GM18873 (cell line): ENCODE measurements around the gene SLC24A4.

Source experiments
- ATAC-seq: cut with Tn5 transposase; IDR thresholded peaks from one replicate; pipeline ENCODE4 v1.9.1; 2021; ENCODE audit warnings: mild to moderate bottlenecking, moderate library complexity, moderate number of reproducible peaks; ENCODE audit not compliant: unreplicated experiment, low FRiP score

The SLC24A4 gene

GRCh38 chr14:92513966-92514843 lies 191.2 kb downstream of the SLC24A4 start:
- no peak for ATAC-seq

DNA sequence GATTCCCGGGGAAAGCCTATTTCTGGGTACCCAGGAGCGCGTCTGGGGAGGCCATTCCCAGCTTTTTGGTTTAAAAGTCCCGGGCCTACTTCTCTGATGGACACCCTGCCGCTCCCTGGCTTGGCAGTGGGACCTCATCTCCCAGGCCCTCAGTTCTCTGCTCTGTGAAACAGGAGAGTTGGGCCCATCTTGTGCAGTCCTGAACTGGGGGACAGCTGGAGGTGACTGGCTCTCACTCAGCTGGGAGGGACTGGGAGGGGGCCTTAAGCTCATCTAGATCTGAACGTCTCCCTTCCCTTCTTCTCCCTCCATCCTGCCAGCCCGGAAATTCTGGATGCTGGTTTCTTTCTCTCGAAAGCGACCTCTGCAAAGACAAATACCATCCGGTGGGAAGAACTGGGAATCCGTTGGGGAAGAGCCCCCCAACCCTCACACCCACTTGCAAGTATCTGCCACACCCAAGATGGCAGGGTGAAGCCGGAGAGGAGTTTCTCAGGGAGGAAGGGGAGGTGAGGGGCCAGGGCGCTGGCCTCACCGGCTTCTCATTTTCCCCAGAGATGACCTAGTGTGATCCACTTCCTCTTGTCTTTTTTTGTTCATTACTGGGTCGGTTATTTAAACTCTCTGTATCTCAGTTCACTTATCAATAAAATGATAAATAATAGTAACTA lies 192.0 kb downstream of the SLC24A4 start:
- ATAC-seq, result no peak

GRCh38 chr14:92515546-92516343 lies 192.8 kb downstream of the SLC24A4 start:
- no peak for ATAC-seq

- ATAC-seq, result no peak
These were observed 193.5 kb downstream of the SLC24A4 start for GRCh38 chr14:92516344-92516965.

GRCh38 chr14:92516966-92517506 lies 194.1 kb downstream of the SLC24A4 start:
- no peak for ATAC-seq

GRCh38 chr14:92517761-92518160 lies 194.8 kb downstream of the SLC24A4 start:
- no peak for ATAC-seq

- ATAC-seq, result no peak
These were observed 196.5 kb downstream of the SLC24A4 start for GRCh38 chr14:92519246-92520101.

- no peak for ATAC-seq
These were observed 197.4 kb downstream of the SLC24A4 start for GRCh38 chr14:92520102-92521057.

GRCh38 chr14:92521058-92521415 lies 198.1 kb downstream of the SLC24A4 start:
- no peak for ATAC-seq

DNA sequence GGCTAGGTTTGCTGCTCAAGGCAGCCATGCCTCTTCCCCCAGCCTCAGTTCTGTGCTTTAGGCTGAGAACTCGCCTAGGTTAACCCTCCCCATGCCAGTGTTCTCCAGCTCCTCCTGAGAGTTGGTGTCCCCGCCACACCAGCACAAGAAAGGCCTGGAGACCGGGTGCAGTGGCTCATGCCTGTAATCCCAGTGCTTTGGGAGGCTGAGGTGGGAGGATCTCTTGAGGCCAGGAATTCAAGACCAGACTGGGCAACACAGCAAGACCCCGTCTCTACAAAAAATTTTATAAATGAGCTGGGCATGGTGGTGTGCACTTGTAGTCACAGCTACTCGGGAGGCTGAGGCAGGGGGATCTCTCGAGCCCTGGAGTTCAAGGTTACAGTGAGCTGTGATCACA lies 200.8 kb downstream of the SLC24A4 start:
- no peak for ATAC-seq

- no peak for ATAC-seq
These were observed 201.7 kb downstream of the SLC24A4 start for GRCh38 chr14:92524602-92525185.

- no peak for ATAC-seq
These were observed 202.5 kb downstream of the SLC24A4 start for GRCh38 chr14:92525322-92526095.

DNA sequence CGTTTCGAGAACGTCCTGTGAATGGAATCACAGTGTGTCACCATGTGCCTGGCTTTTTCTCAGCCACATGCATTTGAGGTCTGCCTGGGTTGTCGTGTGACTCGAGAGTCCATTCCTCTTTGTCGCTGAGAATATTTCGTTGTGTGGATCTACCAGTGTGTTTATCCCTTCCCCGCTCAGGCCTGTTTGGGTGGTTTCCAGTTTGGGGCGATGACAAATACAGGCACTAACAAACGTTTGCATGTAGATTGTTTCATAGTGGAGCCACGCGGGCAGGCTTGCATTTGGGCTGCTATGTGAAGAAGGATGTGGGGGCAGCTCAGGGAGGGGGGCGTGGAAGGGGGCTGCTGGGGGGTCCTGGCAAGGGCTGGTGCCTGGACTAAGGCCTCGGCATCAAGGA lies 204.8 kb downstream of the SLC24A4 start:
- no peak for ATAC-seq

DNA sequence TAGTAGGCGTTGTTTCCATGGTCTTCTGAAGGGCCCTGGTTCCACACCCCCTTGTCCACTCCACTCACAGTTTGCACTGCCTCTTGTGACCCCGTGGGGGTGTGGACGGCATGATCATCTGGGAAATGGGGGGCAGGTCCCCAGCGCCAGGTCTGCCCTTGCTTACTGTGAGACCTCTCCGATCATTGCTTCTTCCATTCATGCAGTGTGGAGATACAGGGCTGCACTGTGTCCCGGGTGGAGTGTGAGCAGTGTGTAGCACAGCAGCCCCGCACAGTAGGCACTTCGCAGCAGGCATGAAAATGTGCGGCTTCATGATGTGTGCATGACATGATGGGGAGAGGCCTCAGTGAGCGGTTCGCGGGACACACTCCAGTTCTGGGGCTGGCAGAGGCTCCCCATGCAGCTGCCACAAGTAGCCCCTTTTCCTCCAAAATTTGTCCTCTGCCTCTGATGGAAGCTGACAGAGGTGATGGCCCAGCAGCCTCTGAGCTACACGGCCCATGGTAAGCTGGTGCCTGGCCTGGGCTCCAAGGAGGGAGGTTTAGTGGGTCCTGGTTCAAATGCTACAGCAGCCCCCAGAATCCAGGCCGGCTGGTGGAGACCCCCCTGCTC lies 205.6 kb downstream of the SLC24A4 start:
- ATAC-seq, result no peak

- ATAC-seq, result no peak
These were observed 206.9 kb downstream of the SLC24A4 start for GRCh38 chr14:92529903-92530302.

- no peak for ATAC-seq
These were observed 208.3 kb downstream of the SLC24A4 start for GRCh38 chr14:92531106-92531873.
